Parathyroid adenoma (tissue), 2 donors: ENCODE measurements around the gene ASIC2.

ENCODE experiments used
- H2AFZ ChIP-seq: fragments of 300-600 bp; sonication (generic); one replicate; pipeline ENCODE4 v1.7.0; 2017; ENCODE audit warnings: antibody characterized with exemption, mild to moderate bottlenecking
- H3K27ac ChIP-seq: fragments of 300-600 bp; sonication (generic); one replicate; pipeline ENCODE4 v1.7.0; 2017
- H3K27me3 ChIP-seq: fragments of 300-600 bp; sonication (generic); one replicate; pipeline ENCODE4 v1.7.0; 2017; ENCODE audit warnings: low read length; ENCODE audit not compliant: control insufficient read depth, insufficient read depth
- H3K36me3 ChIP-seq: fragments of 300-600 bp; sonication (generic); one replicate; pipeline ENCODE4 v1.7.0; 2017; ENCODE audit warnings: low read length; ENCODE audit not compliant: control insufficient read depth, insufficient read depth
- H3K4me1 ChIP-seq: fragments of 300-600 bp; sonication (generic); one replicate; pipeline ENCODE4 v1.7.0; 2017; ENCODE audit warnings: control low read depth
- H3K4me2 ChIP-seq: fragments of 300-600 bp; sonication (generic); one replicate; pipeline ENCODE4 v1.7.0; 2017; ENCODE audit warnings: low read length
- H3K4me3 ChIP-seq: fragments of 300-600 bp; sonication (generic); one replicate; pipeline ENCODE4 v1.7.0; 2017; ENCODE audit warnings: low read depth, low read length
- H3K79me2 ChIP-seq: fragments of 300-600 bp; sonication (generic); one replicate; pipeline ENCODE4 v1.7.0; 2017; ENCODE audit warnings: control low read depth
- H3K9ac ChIP-seq: fragments of 300-600 bp; sonication (generic); one replicate; pipeline ENCODE4 v1.7.0; 2017; ENCODE audit warnings: mild to moderate bottlenecking
- H3K9me3 ChIP-seq: fragments of 300-600 bp; sonication (generic); one replicate; pipeline ENCODE4 v1.7.0; 2017; ENCODE audit warnings: low read length; ENCODE audit not compliant: control insufficient read depth
- TF ChIP-seq, protein P1 (sequence below): fragments of 300-600 bp; sonication (generic); IDR thresholded peaks from one replicate; pipeline ENCODE4 v1.7.0; 2017; ENCODE audit warnings: antibody characterized with exemption, mild to moderate bottlenecking
- donor health status: primary hyperparathyroidism.

Gene ASIC2

DNA sequence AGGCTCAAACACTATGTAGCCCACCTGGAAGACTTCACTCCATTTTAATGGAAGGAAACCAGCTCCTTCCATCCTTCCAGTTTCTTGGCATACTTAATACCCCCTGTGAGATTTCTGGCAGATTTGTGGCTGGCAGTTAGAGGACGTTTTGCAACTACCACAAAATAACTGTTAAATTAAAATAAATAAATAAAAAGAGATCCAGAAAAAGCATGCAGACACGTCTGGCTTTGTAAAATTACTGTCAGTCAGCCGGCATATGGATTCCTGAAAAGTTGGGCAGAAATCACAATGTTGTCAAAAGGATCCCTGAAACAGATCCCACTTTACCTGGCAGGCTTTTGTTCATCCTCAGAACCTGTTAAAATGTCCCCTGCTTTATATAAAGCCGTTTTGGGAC is 113.9 kb downstream of the ASIC2 start:
- H3K79me2 ChIP-seq: no peaks in the 10 kb centered on the region
- H2AFZ ChIP-seq: no peak overlapping the region
- H3K4me1 ChIP-seq: no peaks in the 10 kb centered on the region
- H3K36me3 ChIP-seq: no peaks in the 10 kb centered on the region
- TF ChIP-seq, protein P1, sequence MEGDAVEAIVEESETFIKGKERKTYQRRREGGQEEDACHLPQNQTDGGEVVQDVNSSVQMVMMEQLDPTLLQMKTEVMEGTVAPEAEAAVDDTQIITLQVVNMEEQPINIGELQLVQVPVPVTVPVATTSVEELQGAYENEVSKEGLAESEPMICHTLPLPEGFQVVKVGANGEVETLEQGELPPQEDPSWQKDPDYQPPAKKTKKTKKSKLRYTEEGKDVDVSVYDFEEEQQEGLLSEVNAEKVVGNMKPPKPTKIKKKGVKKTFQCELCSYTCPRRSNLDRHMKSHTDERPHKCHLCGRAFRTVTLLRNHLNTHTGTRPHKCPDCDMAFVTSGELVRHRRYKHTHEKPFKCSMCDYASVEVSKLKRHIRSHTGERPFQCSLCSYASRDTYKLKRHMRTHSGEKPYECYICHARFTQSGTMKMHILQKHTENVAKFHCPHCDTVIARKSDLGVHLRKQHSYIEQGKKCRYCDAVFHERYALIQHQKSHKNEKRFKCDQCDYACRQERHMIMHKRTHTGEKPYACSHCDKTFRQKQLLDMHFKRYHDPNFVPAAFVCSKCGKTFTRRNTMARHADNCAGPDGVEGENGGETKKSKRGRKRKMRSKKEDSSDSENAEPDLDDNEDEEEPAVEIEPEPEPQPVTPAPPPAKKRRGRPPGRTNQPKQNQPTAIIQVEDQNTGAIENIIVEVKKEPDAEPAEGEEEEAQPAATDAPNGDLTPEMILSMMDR: no peak
- H3K4me3 ChIP-seq: no peak overlapping the region
- H3K9me3 ChIP-seq: no peaks in the 10 kb centered on the region
- no peak overlapping the region for H3K27ac ChIP-seq
- H3K27me3 ChIP-seq: peaks cover 2% of the 10 kb centered on the region
- no peak overlapping the region for H3K4me2 ChIP-seq
- no peak overlapping the region for H3K9ac ChIP-seq

DNA sequence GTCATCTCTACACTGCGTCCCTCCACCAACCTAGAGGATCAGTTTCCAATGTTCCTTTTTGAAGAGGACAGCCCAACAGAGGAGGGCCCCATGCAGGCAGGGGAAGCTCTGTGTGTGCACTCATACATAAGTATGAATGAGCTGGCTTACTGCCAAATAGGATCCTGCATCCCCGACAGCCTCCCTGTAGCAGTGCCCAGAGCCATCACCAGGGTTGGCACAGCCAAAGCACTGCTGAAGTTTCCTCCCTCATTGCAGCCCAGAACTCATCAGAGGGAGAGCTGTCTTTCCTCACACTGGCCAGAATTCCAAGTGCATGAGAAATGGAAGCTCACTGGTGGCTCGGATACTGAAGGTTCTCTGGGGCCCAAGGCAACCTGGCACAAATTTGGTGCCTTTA is 114.4 kb downstream of the ASIC2 start:
- Histone ChIP-seq H3K4me2 (no peak overlapping the region), H3K4me1 (no peaks in the 10 kb centered on the region), H3K79me2 (no peaks in the 10 kb centered on the region), H3K36me3 (no peaks in the 10 kb centered on the region), H3K27me3 (peaks cover 2% of the 10 kb centered on the region), H2AFZ (no peak overlapping the region), H3K9me3 (no peaks in the 10 kb centered on the region), H3K9ac (no peak overlapping the region), H3K27ac (no peak overlapping the region), H3K4me3 (no peak overlapping the region)
- TF ChIP-seq, protein P1: no peak

GRCh38 chr17:33175562-33175961 is 117.5 kb downstream of the ASIC2 start:
- Histone ChIP-seq H3K27me3 (no peaks in the 10 kb centered on the region), H2AFZ (no peak overlapping the region), H3K36me3 (no peaks in the 10 kb centered on the region), H3K79me2 (no peaks in the 10 kb centered on the region), H3K27ac (no peak overlapping the region), H3K4me1 (no peaks in the 10 kb centered on the region), H3K4me2 (no peak overlapping the region), H3K9me3 (no peaks in the 10 kb centered on the region), H3K9ac (no peak overlapping the region), H3K4me3 (no peak overlapping the region)
- TF ChIP-seq, protein P1: no peak

DNA sequence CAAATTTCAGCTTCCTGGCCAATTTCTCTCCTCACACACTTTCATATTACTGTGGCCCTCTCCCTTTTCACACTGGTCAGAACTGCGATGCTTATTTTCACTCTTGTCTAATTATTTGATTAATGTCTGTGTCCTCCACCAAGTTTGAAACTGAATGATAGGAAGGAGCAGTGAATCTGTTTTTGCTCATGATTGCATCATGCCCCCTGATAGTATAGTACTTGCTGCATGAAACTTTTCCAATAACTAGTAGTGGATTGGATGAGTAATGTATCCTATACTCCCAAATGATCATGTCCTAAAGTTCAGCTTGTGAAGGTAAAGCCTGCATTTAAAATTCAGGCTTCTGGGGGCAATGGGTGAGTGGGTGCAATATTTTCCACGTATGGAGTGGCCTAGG is 121.2 kb downstream of the ASIC2 start:
- Histone ChIP-seq H3K4me3 (no peak overlapping the region), H3K9me3 (no peaks in the 10 kb centered on the region), H2AFZ (no peak overlapping the region), H3K79me2 (no peaks in the 10 kb centered on the region), H3K4me1 (no peaks in the 10 kb centered on the region), H3K9ac (no peak overlapping the region), H3K27ac (no peak overlapping the region), H3K36me3 (no peaks in the 10 kb centered on the region), H3K27me3 (no peaks in the 10 kb centered on the region), H3K4me2 (no peak overlapping the region)
- TF ChIP-seq, protein P1: no peak

DNA sequence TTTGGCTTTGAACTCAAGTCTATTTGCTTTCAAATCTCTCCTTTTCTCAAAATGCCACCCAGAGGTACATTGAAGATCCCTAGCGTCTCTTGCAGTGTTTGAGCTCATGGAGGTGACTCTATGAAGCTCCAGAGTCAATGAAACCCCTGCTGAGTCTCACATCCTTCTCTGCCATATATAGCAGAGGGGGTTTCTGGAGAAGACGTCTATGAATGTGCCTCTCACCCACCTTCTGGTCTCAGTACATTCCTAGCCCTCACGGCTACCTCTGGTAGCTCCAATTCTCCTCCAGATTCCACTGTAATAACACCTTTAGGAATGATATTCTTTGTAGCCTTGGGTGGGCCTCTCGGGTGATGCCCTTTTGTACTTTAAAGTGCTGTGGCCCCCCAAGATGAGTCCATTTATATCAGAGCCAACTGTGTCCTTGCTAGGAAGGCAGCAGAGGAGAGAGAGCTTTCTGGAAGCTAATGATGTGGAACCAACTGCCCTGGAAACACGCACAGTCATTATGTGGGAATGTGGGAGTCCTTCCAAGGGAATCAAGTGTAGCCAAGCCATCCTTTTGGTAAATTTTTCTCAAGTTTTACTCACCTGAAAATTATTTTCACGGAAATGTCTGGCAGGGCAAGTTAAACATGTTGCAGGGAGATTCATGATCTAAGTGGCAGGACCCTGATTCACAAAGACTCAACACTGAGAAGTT is 123.4 kb downstream of the ASIC2 start:
- Histone ChIP-seq H2AFZ (no peak overlapping the region), H3K27me3 (no peaks in the 10 kb centered on the region), H3K4me3 (no peak overlapping the region), H3K4me1 (no peaks in the 10 kb centered on the region), H3K4me2 (no peak overlapping the region), H3K27ac (no peak overlapping the region), H3K9ac (no peak overlapping the region), H3K79me2 (no peaks in the 10 kb centered on the region), H3K36me3 (no peaks in the 10 kb centered on the region), H3K9me3 (no peaks in the 10 kb centered on the region)
- TF ChIP-seq, protein P1: no peak
